ENCODE measurements around the gene ANKRD33B. TPM values are rescaled to one million over a fixed set of nuclear protein-coding genes. Genes with fewer than 3 reads are reported as not detected.

The ANKRD33B gene
- total RNA-seq, 3 donors from 2014 or later, result 3.3 to 5.3 (median 3.8) TPM

DNA sequence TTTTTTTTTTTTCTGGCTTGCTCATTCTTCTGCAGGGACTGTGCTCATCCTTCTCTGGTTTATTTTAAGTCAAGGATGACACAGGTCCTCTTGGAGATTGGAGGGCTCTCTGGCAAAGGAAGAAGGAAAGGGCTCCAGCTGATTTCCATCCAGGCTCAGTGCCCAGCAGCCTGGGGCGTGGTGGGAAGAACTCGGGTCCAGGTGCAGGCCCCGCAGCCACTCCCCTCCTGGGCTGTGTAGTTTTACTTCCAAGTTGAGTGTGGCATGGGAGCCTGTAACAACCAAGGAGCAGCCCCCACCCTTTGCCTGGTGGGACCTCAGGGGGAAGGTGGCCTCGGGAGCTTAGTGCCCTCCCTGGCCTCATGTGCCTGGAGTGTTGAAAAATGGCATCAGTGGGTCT, 58.9 kb downstream of the ANKRD33B start:
- Histone ChIP-seq H3K27me3 (no peaks in the 10 kb centered on the region), H3K9me3 (no peaks in the 10 kb centered on the region), H3K27ac (no peak overlapping the region), H3K36me3 (no peaks in the 10 kb centered on the region), H3K4me3 (no peak overlapping the region), H3K4me1 (no peaks in the 10 kb centered on the region)
- intact Hi-C loops (cut with DNase I; ENCODE audit: low total_unique reads), result loop anchor here (10.0 kb wide), 1 partner anchor 158 kb away; no protein-coding TSS in a partner anchor
- DNase-seq (ENCODE audit: low spot score in 2 of 2), result no peak
- TF ChIP-seq POLR2A (IDR thresholded peaks at IDR 0.05), result no peak
- TF ChIP-seq, protein P1, sequence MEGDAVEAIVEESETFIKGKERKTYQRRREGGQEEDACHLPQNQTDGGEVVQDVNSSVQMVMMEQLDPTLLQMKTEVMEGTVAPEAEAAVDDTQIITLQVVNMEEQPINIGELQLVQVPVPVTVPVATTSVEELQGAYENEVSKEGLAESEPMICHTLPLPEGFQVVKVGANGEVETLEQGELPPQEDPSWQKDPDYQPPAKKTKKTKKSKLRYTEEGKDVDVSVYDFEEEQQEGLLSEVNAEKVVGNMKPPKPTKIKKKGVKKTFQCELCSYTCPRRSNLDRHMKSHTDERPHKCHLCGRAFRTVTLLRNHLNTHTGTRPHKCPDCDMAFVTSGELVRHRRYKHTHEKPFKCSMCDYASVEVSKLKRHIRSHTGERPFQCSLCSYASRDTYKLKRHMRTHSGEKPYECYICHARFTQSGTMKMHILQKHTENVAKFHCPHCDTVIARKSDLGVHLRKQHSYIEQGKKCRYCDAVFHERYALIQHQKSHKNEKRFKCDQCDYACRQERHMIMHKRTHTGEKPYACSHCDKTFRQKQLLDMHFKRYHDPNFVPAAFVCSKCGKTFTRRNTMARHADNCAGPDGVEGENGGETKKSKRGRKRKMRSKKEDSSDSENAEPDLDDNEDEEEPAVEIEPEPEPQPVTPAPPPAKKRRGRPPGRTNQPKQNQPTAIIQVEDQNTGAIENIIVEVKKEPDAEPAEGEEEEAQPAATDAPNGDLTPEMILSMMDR (IDR thresholded peaks at IDR 0.05), result no peak
- TF ChIP-seq POLR2AphosphoS5 (IDR thresholded peaks at IDR 0.05), result no peak

DNA sequence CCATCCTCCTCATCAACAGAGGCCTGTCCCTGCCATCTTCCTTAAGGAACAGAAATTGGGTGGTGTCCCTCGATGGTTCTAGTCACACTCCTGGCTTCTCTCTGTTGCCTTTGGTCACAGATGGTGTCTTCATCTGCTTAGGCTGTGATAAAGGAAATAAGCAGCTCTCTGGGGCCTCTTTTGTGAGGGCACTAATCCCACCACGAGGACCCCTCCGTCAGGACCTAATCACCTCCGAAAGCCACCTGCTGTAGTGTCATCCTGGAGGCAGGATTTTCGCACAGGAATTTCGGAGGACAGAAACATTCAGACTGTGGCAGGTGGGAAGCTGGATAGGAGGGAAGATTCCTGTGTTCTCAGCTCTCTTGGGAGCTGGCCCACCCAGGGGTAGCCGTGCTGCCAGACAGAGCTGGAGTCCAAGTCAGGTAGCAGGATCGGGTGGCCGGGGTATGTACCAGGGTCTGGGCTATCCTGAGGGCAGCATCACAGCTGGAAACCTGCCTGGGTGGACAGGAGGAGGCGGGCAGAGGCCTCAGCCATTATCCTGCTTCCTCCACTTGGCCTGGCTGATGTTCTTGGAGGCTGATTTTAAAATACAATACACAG, 59.5 kb downstream of the ANKRD33B start:
- Histone ChIP-seq H3K9me3 (no peaks in the 10 kb centered on the region), H3K4me1 (no peaks in the 10 kb centered on the region), H3K27ac (no peak overlapping the region), H3K4me3 (no peak overlapping the region), H3K27me3 (no peaks in the 10 kb centered on the region), H3K36me3 (no peaks in the 10 kb centered on the region)
- TF ChIP-seq POLR2AphosphoS5 (IDR thresholded peaks at IDR 0.05) (no peak), POLR2A (IDR thresholded peaks at IDR 0.05) (no peak)
- TF ChIP-seq, protein P1 (IDR thresholded peaks at IDR 0.05), result no peak
- DNase-seq (ENCODE audit: low spot score in 2 of 2), result no peak
- intact Hi-C loops (cut with DNase I; ENCODE audit: low total_unique reads), result loop anchor here (10.0 kb wide), 1 partner anchor 159 kb away; no protein-coding TSS in a partner anchor

DNA sequence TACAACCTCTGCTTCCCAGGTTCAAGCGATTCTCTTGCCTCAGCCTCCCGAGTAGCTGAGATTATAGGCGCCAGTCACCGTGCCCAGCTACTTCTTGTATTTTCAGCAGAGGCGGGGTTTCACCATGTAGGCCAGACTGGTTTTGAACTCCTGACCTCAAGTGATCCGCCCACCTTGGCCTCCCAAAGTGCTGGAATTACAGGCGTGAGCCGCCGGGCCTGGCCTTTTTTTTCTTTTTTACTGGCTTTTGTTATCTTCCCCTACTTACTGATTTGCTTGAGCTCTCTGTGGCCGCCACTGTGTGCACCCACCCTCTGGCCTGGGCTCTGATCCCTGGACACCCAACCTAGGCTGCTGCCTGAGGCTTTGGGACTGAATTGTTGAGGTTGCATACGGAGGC, 60.3 kb downstream of the ANKRD33B start:
- Histone ChIP-seq H3K9me3 (no peaks in the 10 kb centered on the region), H3K4me1 (no peaks in the 10 kb centered on the region), H3K27me3 (no peaks in the 10 kb centered on the region), H3K27ac (no peak overlapping the region), H3K4me3 (no peak overlapping the region), H3K36me3 (no peaks in the 10 kb centered on the region)
- DNase-seq (ENCODE audit: low spot score in 2 of 2), result no peak
- intact Hi-C loops (cut with DNase I; ENCODE audit: low total_unique reads), result loop anchor here (10.0 kb wide), 1 partner anchor 159 kb away; no protein-coding TSS in a partner anchor
- TF ChIP-seq POLR2AphosphoS5 (IDR thresholded peaks at IDR 0.05), result no peak
- no peak for TF ChIP-seq POLR2A (IDR thresholded peaks at IDR 0.05)
- TF ChIP-seq, protein P1 (IDR thresholded peaks at IDR 0.05), result no peak

DNA sequence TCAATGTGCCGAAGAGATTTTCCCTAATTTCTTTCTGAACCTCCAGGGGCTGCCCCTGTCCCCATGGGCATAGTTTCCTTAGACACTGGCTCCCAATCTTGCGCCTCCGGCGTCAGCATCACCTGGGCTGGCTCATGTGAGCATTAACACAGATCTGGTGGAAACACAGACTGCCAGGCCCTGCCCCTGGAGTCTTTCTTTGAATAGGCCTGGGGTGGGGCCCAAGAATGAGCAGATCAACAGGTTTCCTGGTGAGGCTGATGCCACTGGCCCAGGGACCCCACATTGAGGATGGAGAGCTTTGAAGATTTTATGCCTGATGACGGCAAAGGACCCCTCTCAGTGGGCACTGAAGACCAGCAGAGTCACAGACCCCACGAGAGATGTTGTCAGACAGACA, 60.8 kb downstream of the ANKRD33B start:
- H3K27me3 ChIP-seq, result no peaks in the 10 kb centered on the region
- no peak for DNase-seq (ENCODE audit: low spot score in 2 of 2)
- H3K4me1 ChIP-seq, result no peaks in the 10 kb centered on the region
- H3K36me3 ChIP-seq, result no peaks in the 10 kb centered on the region
- H3K9me3 ChIP-seq, result no peaks in the 10 kb centered on the region
- H3K27ac ChIP-seq, result no peak overlapping the region
- intact Hi-C loops (cut with DNase I; ENCODE audit: low total_unique reads), result loop anchor here (10.0 kb wide), 1 partner anchor 160 kb away; no protein-coding TSS in a partner anchor
- H3K4me3 ChIP-seq, result no peak overlapping the region
- TF ChIP-seq POLR2A (IDR thresholded peaks at IDR 0.05), result no peak
- TF ChIP-seq, protein P1 (IDR thresholded peaks at IDR 0.05), result no peak
- no peak for TF ChIP-seq POLR2AphosphoS5 (IDR thresholded peaks at IDR 0.05)

DNA sequence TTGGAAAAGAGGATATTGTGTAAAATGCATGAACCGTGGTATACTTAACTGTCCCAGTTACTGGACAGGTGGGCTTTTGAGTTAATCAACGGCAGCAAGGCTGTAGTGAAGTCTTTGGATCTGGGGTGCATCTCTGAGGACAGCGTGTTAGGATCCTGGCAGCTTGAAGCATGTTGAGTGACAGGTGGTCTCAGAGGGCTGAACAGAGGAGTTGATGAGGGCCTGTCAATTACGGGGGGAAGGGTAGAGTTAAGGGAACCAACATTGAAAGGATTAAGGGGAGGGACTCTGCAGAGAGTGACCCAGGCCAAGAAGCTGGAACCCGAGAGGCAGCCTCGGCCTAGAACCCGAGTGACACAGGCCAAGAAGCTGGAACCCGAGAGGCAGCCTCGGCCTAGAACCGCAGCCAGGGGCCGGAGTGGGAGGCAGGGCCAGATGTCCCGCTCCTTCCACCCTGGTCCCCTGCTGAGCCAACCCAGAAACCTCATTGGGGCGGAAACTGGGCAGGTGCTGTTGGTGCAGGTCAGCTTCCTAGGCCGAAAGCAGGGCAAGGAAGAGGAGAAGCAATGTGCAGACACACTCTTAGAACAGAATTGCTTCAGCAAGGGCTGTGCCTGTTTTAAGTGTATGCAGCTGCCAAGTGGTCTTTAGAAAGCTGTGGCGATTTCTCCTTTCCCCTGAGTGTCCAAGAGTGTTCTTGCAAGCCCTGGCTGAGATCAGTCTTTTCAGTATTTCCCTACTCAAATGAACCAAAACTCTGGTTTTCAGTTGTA, 62.0 kb downstream of the ANKRD33B start:
- H3K27ac ChIP-seq, result no peak overlapping the region
- H3K9me3 ChIP-seq, result no peaks in the 10 kb centered on the region
- H3K36me3 ChIP-seq, result no peaks in the 10 kb centered on the region
- intact Hi-C loops (cut with DNase I; ENCODE audit: low total_unique reads), result loop anchor here (2.0 to 10.0 kb wide), 2 partner anchors 161 to 361 kb away; no protein-coding TSS in a partner anchor
- DNase-seq (ENCODE audit: low spot score in 2 of 2), result no peak
- H3K4me3 ChIP-seq, result no peak overlapping the region
- H3K4me1 ChIP-seq, result no peaks in the 10 kb centered on the region
- no peaks in the 10 kb centered on the region for H3K27me3 ChIP-seq
- TF ChIP-seq POLR2A (IDR thresholded peaks at IDR 0.05) (no peak), POLR2AphosphoS5 (IDR thresholded peaks at IDR 0.05) (no peak)
- TF ChIP-seq, protein P1 (IDR thresholded peaks at IDR 0.05), result no peak

All from breast epithelium (tissue), 4 donors.